CD8-positive, alpha-beta memory T cell (primary cell): ENCODE data around the gene MED13L. TPM values are rescaled to one million over a fixed set of nuclear protein-coding genes. Genes with fewer than 3 reads are reported as not detected.
A peak's percentile ranks its signal among the peaks of the same experiment; 100 is the strongest.
"Not testable (repeated sequence)": the region's sequence is repeated elsewhere in the genome, so short reads cannot be mapped to it uniquely, and the experiment has no call there.

ENCODE experiments used
- CTCF ChIA-PET: fragments of 350-600 bp; sonication (Branson Sonifier 250); formaldehyde crosslinking; loops from one replicate; lab custom pipeline; 2021; ENCODE audit warnings: antibody characterized with exemption; lab: Charles Lee
- POLR2A ChIA-PET: fragments of 350-600 bp; sonication (Branson Sonifier 250); formaldehyde crosslinking; loops from one replicate; lab custom pipeline; 2021; ENCODE audit warnings: antibody characterized with exemption; lab: Charles Lee
- DNase-seq, 5 donors: peaks; one replicate each; pipeline versions ENCODE4 v3.0.0 to v3.0.0-alpha.2; 2020 to 2022; ENCODE audit warnings: mixed read lengths in 1 of 5
- H3K27ac ChIP-seq: one replicate; pipeline ENCODE4 v1.7.0; 2013; ENCODE audit warnings: low read depth, mild to moderate bottlenecking, low read length, moderate library complexity
- H3K27me3 ChIP-seq: 2 replicates; pipeline ENCODE4 v1.7.0; 2013; ENCODE audit warnings: low read length, mild to moderate bottlenecking; ENCODE audit not compliant: insufficient read depth, poor library complexity, severe bottlenecking
- H3K36me3 ChIP-seq: 2 replicates; pipeline ENCODE4 v1.7.0; 2013; ENCODE audit warnings: mild to moderate bottlenecking, low read length, moderate library complexity; ENCODE audit not compliant: insufficient read depth
- H3K4me1 ChIP-seq: 2 replicates; pipeline ENCODE4 v1.7.0; 2013; ENCODE audit warnings: mild to moderate bottlenecking, low read length, moderate library complexity; ENCODE audit not compliant: insufficient read depth
- H3K4me3 ChIP-seq: 2 replicates; pipeline ENCODE4 v1.7.0; 2013; ENCODE audit warnings: mild to moderate bottlenecking, low read length
- H3K9me3 ChIP-seq: 2 replicates; pipeline ENCODE4 v1.7.0; 2013; ENCODE audit warnings: mild to moderate bottlenecking, low read length
- H3K27ac Mint-ChIP-seq, 8 donors: one replicate each; pipeline ENCODE4 v1.8.0; 2020 to 2021; ENCODE audit warnings: mixed read lengths in 8 of 8, mild to moderate bottlenecking in 6 of 8, inconsistent platforms in 3 of 8, moderate library complexity in 3 of 8
- H3K27me3 Mint-ChIP-seq, 2 donors: one replicate each; pipeline ENCODE4 v1.8.0; 2020 to 2021; ENCODE audit warnings: mixed read lengths in 2 of 2, mild to moderate bottlenecking in 1 of 2, moderate library complexity in 1 of 2
- H3K36me3 Mint-ChIP-seq, 3 donors: one replicate each; pipeline ENCODE4 v1.8.0; 2020 to 2021; ENCODE audit warnings: mixed read lengths in 3 of 3, inconsistent platforms in 1 of 3, mild to moderate bottlenecking in 1 of 3
- H3K4me1 Mint-ChIP-seq, 3 donors: one replicate each; pipeline ENCODE4 v1.8.0; 2020 to 2021; ENCODE audit warnings: mixed read lengths in 3 of 3, inconsistent platforms in 1 of 3, mild to moderate bottlenecking in 1 of 3
- H3K4me3 Mint-ChIP-seq, 7 donors: one replicate each; pipeline ENCODE4 v1.8.0; 2020 to 2021; ENCODE audit warnings: mixed read lengths in 7 of 7, mild to moderate bottlenecking in 6 of 7, moderate library complexity in 4 of 7, inconsistent platforms in 2 of 7
- H3K9me3 Mint-ChIP-seq, 5 donors: one replicate each; pipeline ENCODE4 v1.8.0; 2020 to 2022; ENCODE audit warnings: mixed read lengths in 5 of 5, mild to moderate bottlenecking in 3 of 5, moderate library complexity in 2 of 5, inconsistent platforms in 1 of 5
- polyA plus RNA-seq: library from polyadenylated mRNA; unstranded; fragments of 300-500 nt; fragmentation: Illumina TruSeq; gene quantifications from one replicate; pipeline ENCODE4 v1.2.3, GENCODE V29; 2021
- total RNA-seq, 2 experiments: library from RNA; stranded (reverse); gene quantifications; one replicate each; pipeline ENCODE4 v1.2.3, GENCODE V29; 2021

MED13L gene
- total and polyA plus RNA-seq, 3 experiments from 2014 or later, result 6.6 to 53.4 (median 49.7) TPM

DNA sequence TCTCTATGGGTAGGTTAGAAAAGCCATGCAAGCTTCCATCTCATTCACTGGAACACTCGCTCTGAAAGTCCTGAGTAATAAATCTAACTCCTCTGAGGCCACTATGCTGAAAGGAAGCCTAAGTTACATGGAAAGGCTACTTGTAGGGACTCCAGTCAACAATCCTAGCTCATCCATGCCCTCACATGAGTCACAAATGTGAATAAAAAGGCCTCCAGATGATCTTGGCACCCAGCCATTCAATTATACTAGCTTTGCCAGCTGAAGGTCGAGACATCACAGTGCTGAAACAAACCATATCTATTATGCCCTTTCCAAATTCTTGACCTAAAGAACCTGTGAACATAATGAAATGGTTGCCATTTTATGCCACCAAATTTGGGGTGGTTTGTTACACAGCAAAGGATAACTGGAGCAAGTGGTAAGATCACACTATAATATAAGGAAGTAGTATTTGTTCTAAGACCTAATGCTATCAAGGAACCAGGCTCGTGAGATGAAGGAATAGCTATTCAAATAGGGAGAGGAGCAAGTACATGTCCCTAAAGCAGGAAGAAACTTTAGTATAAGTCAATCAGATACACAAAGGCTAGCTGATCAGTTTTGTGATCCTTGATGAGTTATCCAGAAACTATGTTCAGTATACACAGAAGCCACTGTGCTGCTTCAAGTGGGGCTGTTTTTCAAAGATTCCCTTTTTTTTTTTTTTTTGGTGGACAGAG, 142.1 kb downstream of the MED13L start:
- H3K4me1 Mint-ChIP-seq, result peaks cover 59 to 80% (median 78%) of the 10 kb centered on the region in 3 donors
- H3K9me3 Mint-ChIP-seq, result no peaks in the 10 kb centered on the region
- H3K27ac Mint-ChIP-seq, result no peak overlapping the region
- Histone ChIP-seq H3K27ac (no peak overlapping the region), H3K36me3 (no peaks in the 10 kb centered on the region), H3K9me3 (no peaks in the 10 kb centered on the region), H3K4me1 (peaks cover 28% of the 10 kb centered on the region), H3K27me3 (no peaks in the 10 kb centered on the region), H3K4me3 (no peak overlapping the region)
- CTCF ChIA-PET, result no interaction called here
- POLR2A ChIA-PET, result interaction anchor here (0.6 kb wide), 1 partner anchor 451 kb away, joined by 3 read pairs; no protein-coding TSS in a partner anchor
- no peak for DNase-seq
- no peak overlapping the region for H3K4me3 Mint-ChIP-seq
- no peaks in the 10 kb centered on the region for H3K36me3 Mint-ChIP-seq
- H3K27me3 Mint-ChIP-seq, result peaks cover 0 to 1% of the 10 kb centered on the region in 2 donors

DNA sequence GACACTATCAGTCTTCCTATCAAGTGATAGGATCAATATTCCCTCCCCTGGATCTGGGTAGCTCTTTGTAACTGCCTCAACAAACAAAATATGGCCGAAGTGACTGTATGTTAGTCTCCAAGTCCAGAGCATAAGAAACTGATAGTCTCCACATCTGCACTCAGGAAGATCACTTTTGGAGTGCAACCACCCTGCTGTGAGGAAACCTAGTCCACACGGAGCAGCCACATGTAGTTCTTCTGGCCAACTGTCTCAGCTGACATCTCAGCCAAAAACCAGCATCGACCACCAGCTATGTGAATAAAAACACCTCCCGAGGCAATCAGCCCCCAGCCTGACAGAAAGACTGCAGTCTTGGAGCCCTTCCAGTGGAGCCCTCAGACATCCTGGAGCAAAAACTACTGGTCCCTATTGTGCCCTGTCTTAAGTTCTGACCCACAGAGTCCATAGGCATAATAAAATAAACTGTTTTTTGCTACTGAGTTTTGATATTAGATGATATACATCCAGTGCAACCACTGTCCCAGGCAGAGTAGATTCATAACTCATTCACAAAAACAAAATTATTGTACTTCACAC, 143.8 kb downstream of the MED13L start:
- peaks cover 57 to 83% (median 77%) of the 10 kb centered on the region in 3 donors for H3K4me1 Mint-ChIP-seq

DNA sequence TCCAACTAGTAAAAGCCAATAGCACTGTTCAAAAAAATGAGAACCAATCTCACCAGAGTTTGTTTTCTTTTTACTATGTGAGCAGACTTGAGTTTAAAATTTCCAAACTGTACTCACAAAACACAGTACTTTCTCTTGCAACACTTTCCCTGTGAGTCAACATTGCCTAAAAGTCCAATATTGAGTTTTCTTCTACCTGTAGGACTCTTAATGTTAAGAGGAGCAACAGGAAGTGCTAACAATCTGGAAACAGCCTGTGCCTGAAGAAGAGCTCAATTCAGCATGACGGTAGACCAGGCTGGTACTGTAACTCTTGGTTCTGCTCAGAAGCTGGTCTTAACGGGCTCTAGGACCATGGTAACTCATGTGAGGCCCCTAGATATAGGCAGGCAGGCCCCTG, 144.3 kb downstream of the MED13L start:
- no peaks in the 10 kb centered on the region for H3K27me3 ChIP-seq
- Mint-ChIP-seq H3K4me3 (peak overlapping the region in 1 of 7 donors; percentile 57), H3K27ac (no peak overlapping the region), H3K4me1 (peaks cover 59 to 84% (median 78%) of the 10 kb centered on the region in 3 donors), H3K27me3 (peaks cover 0 to 1% of the 10 kb centered on the region in 2 donors), H3K9me3 (no peaks in the 10 kb centered on the region), H3K36me3 (no peaks in the 10 kb centered on the region)
- H3K27ac ChIP-seq, result no peak overlapping the region
- H3K4me3 ChIP-seq, result no peak overlapping the region
- no peaks in the 10 kb centered on the region for H3K9me3 ChIP-seq
- ChIA-PET CTCF (interaction anchor here (0.6 kb wide), 1 partner anchor 65 kb away, joined by 3 read pairs; no protein-coding TSS in a partner anchor), POLR2A (no interaction called here)
- peaks cover 31% of the 10 kb centered on the region for H3K4me1 ChIP-seq
- H3K36me3 ChIP-seq, result no peaks in the 10 kb centered on the region
- no peak for DNase-seq

More for the DNA sequence above, 143.8 kb downstream of the MED13L start:
- no peaks in the 10 kb centered on the region for H3K27me3 ChIP-seq
- H3K4me3 Mint-ChIP-seq, result no peak overlapping the region
- no peak overlapping the region for H3K27ac ChIP-seq
- H3K36me3 Mint-ChIP-seq, result no peaks in the 10 kb centered on the region
- H3K9me3 Mint-ChIP-seq, result no peaks in the 10 kb centered on the region
- ChIA-PET POLR2A (no interaction called here), CTCF (interaction anchor here (0.6 kb wide), 1 partner anchor 65 kb away, joined by 3 read pairs; no protein-coding TSS in a partner anchor)
- H3K4me3 ChIP-seq, result no peak overlapping the region
- no peaks in the 10 kb centered on the region for H3K9me3 ChIP-seq
- no peak for DNase-seq
- H3K27me3 Mint-ChIP-seq, result peaks cover 0 to 1% of the 10 kb centered on the region in 2 donors
- H3K4me1 ChIP-seq, result peaks cover 29% of the 10 kb centered on the region
- peak overlapping the region in 1 of 8 donors; percentile 27 for H3K27ac Mint-ChIP-seq
- no peaks in the 10 kb centered on the region for H3K36me3 ChIP-seq

DNA sequence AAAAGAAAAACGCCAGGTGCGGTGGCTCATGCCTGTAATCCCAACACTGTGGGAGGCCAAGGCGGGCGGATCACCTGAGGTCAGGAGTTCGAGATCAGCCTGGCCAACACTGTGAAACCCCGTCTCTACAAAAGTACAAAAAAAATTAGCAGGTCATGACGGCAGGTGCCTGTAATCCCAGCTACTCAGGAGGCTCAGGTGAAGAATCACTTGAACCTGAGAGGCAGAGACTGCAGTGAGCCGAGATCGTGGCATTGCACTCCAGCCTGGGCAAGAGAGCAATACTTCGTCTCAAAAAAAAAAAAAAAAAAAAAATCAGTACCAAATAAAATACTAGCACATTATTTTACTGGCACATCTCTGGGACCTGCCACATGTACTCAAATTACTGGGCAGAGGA, 145.5 kb downstream of the MED13L start:
- POLR2A ChIA-PET, H3K9me3 ChIP-seq, H3K27me3 ChIP-seq, H3K4me3 ChIP-seq, H3K27me3 Mint-ChIP-seq, CTCF ChIA-PET, H3K4me3 Mint-ChIP-seq, H3K36me3 Mint-ChIP-seq, H3K27ac ChIP-seq, H3K27ac Mint-ChIP-seq, H3K9me3 Mint-ChIP-seq, H3K36me3 ChIP-seq, DNase-seq: not testable (repeated sequence)
- H3K4me1 ChIP-seq, result peaks cover 31% of the 10 kb centered on the region
- H3K4me1 Mint-ChIP-seq, result peaks cover 59 to 86% (median 80%) of the 10 kb centered on the region in 3 donors

DNA sequence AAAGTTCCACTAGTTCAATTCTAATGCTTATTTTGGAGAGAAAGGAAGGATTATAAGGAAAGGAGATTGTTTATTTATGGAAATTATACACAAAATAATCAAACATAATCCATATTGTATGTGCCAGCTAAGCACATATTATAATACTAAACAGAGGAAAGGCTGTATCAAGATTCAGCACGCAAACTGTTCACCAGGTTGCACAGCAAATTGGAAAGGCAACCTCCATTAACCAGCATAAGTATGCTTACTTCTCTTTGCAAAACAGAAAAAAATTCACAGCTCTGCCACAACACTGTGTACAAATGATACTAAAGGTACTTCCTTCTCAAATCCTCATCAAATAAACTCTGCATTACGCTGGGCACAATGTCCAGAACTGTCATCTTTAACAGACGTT, 146.3 kb downstream of the MED13L start:
- ChIA-PET CTCF (interaction anchor here (1.2 kb wide), 1 partner anchor 22 kb away, joined by 3 read pairs; no protein-coding TSS in a partner anchor), POLR2A (no interaction called here)
- H3K9me3 ChIP-seq, result no peaks in the 10 kb centered on the region
- Mint-ChIP-seq H3K9me3 (no peaks in the 10 kb centered on the region), H3K27me3 (peaks cover 0 to 1% of the 10 kb centered on the region in 2 donors), H3K4me1 (peaks cover 57 to 85% (median 79%) of the 10 kb centered on the region in 3 donors), H3K27ac (no peak overlapping the region), H3K4me3 (no peak overlapping the region), H3K36me3 (no peaks in the 10 kb centered on the region)
- no peak for DNase-seq
- H3K36me3 ChIP-seq, result no peaks in the 10 kb centered on the region
- H3K27me3 ChIP-seq, result no peaks in the 10 kb centered on the region
- H3K4me1 ChIP-seq, result peaks cover 27% of the 10 kb centered on the region
- H3K4me3 ChIP-seq, result no peak overlapping the region
- no peak overlapping the region for H3K27ac ChIP-seq

DNA sequence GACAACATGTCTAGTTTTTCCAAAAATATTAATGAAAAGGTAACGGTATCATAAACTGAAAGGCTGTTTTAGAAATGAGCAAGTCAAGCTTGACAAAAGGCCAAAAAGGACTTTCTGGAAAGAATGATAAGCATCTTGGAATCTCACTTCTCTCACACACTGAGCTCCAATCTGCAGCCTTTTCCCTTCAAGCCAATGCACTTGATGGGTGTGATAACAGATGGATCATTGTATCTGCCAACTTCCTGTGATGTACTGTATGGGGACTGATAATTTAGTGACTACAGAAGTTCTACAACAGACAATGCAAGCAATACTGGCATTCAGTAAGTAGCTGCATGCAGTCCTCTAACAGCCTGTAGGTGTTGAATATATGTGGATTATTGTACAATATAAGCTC, 147.1 kb downstream of the MED13L start:
- H3K4me1 Mint-ChIP-seq, result peaks cover 57 to 87% (median 81%) of the 10 kb centered on the region in 3 donors
- no peak overlapping the region for H3K4me3 Mint-ChIP-seq
- H3K27ac Mint-ChIP-seq, result no peak overlapping the region
- POLR2A ChIA-PET, result interaction anchor here (0.6 kb wide), 1 partner anchor 41 kb away, joined by 3 read pairs; no protein-coding TSS in a partner anchor
- H3K9me3 ChIP-seq, result no peaks in the 10 kb centered on the region
- peaks cover 0 to 1% of the 10 kb centered on the region in 2 donors for H3K27me3 Mint-ChIP-seq
- H3K4me1 ChIP-seq, result peaks cover 26% of the 10 kb centered on the region
- CTCF ChIA-PET, result interaction anchor here (1.2 kb wide), 1 partner anchor 21 kb away, joined by 3 read pairs; no protein-coding TSS in a partner anchor
- DNase-seq, result no peak
- no peak overlapping the region for H3K27ac ChIP-seq
- no peak overlapping the region for H3K4me3 ChIP-seq
- no peaks in the 10 kb centered on the region for H3K36me3 ChIP-seq
- no peaks in the 10 kb centered on the region for H3K27me3 ChIP-seq
- no peaks in the 10 kb centered on the region for H3K36me3 Mint-ChIP-seq
- no peaks in the 10 kb centered on the region for H3K9me3 Mint-ChIP-seq

DNA sequence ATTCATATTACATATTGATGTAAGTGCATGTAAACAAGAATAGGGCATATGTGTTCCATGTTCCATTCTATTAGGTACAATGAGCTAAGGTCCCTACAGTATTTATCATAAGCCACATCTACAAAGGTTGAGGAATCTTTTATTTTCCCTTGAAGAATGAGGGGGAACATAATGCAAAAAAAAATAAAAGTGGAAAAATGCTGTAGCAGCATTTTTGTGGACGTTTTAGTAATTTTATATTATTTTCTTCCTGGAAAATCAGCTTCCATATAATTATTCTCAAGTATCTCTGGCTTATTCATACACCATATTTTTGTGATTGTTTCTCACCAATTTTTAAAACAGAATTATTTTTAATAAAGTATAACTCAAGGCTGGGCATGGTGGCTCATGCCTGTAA, 148.7 kb downstream of the MED13L start:
- no peak for DNase-seq
- POLR2A ChIA-PET, result interaction anchor here (0.6 kb wide), 1 partner anchor 170 kb away, joined by 4 read pairs; no protein-coding TSS in a partner anchor
- H3K4me1 Mint-ChIP-seq, result peaks cover 57 to 82% (median 76%) of the 10 kb centered on the region in 3 donors

DNA sequence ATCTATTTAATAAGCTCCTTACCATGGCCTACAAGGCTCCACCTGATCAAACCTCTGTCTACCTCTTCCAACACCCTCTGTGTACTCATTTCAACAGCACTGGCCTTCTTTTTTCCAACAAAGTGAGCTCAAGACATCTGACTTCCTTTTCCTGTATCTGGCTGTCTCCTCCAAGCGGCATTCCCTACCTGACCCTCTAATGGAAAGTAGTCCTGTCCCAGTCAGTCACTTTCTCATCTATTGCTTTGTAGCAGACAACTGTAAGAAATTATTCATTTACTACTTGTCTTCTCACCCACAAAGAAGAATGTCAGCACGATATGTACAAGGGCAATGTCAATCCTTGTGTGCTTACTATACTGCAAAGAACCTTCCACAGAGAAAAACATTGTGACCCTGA, 149.6 kb downstream of the MED13L start:
- Histone ChIP-seq H3K9me3 (no peaks in the 10 kb centered on the region), H3K4me3 (no peak overlapping the region), H3K36me3 (no peaks in the 10 kb centered on the region), H3K27me3 (no peaks in the 10 kb centered on the region), H3K27ac (no peak overlapping the region), H3K4me1 (peaks cover 25% of the 10 kb centered on the region)
- ChIA-PET POLR2A (no interaction called here), CTCF (no interaction called here)
- Mint-ChIP-seq H3K36me3 (no peaks in the 10 kb centered on the region), H3K27me3 (no peaks in the 10 kb centered on the region), H3K4me3 (no peak overlapping the region), H3K9me3 (no peaks in the 10 kb centered on the region), H3K4me1 (peaks cover 57 to 82% (median 76%) of the 10 kb centered on the region in 3 donors), H3K27ac (no peak overlapping the region)
- DNase-seq, result no peak

More for the DNA sequence above, 148.7 kb downstream of the MED13L start:
- Histone ChIP-seq H3K27me3 (no peaks in the 10 kb centered on the region), H3K9me3 (no peaks in the 10 kb centered on the region), H3K4me3 (no peak overlapping the region), H3K36me3 (no peaks in the 10 kb centered on the region), H3K4me1 (peaks cover 26% of the 10 kb centered on the region), H3K27ac (no peak overlapping the region)
- CTCF ChIA-PET, result no interaction called here
- Mint-ChIP-seq H3K27ac (no peak overlapping the region), H3K36me3 (no peaks in the 10 kb centered on the region), H3K27me3 (peaks cover 0 to 1% of the 10 kb centered on the region in 2 donors), H3K9me3 (no peaks in the 10 kb centered on the region), H3K4me3 (no peak overlapping the region)
